ENCODE measurements around the gene ZNF692. TPM values are rescaled to one million over a fixed set of nuclear protein-coding genes. Genes with fewer than 3 reads are reported as not detected.

Gene ZNF692
- total and polyA plus RNA-seq, 7 donors: 13.4 to 30.8 (median 19.6) TPM

GRCh38 chr1:248814351-248814750 lies 44.5 kb downstream of the ZNF692 start:
- Histone ChIP-seq H3K27me3 (ENCODE audit: insufficient read depth in 3 of 3, low read length in 2 of 3) (no peaks in the 10 kb centered on the region), H3K9me3 (no peaks in the 10 kb centered on the region), H3K27ac (no peak overlapping the region), H3K36me3 (ENCODE audit: insufficient read depth in 1 of 2, low read depth in 1 of 2) (peaks cover 0 to 63% of the 10 kb centered on the region in 2 donors), H3K4me1 (peaks cover 8% of the 10 kb centered on the region), H3K4me3 (no peak overlapping the region)
- intact Hi-C loops (cut with DNase I): no loop called here
- WGBS, 3 donors: 91 to 93% (median 92%) methylated on average over 16 of the region's 16 CpGs
- TF ChIP-seq, protein P1, sequence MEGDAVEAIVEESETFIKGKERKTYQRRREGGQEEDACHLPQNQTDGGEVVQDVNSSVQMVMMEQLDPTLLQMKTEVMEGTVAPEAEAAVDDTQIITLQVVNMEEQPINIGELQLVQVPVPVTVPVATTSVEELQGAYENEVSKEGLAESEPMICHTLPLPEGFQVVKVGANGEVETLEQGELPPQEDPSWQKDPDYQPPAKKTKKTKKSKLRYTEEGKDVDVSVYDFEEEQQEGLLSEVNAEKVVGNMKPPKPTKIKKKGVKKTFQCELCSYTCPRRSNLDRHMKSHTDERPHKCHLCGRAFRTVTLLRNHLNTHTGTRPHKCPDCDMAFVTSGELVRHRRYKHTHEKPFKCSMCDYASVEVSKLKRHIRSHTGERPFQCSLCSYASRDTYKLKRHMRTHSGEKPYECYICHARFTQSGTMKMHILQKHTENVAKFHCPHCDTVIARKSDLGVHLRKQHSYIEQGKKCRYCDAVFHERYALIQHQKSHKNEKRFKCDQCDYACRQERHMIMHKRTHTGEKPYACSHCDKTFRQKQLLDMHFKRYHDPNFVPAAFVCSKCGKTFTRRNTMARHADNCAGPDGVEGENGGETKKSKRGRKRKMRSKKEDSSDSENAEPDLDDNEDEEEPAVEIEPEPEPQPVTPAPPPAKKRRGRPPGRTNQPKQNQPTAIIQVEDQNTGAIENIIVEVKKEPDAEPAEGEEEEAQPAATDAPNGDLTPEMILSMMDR (IDR thresholded peaks at IDR 0.05): no peak
- DNase-seq (no peak), ATAC-seq (no peak)

DNA sequence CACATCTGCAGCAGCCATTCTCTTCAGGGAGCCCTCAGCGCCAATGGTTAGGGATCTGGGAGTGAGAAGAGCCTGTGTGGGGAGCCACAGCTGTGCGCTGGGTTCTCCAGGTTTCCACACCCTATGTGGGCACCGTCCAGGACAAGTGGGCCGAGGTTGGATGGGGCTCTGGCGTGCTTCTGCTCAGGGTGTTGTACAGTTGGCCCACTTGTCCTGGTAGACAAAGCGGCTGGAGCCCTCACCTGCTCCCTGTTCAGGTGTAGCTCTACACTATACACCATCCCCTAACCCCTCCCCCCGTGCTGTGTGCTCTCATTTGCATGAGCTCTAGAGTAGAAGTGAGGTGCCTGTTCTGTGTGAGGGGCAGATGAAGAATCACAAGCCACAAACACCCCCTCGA lies 45.3 kb downstream of the ZNF692 start:
- Histone ChIP-seq H3K9me3 (no peaks in the 10 kb centered on the region), H3K27me3 (ENCODE audit: insufficient read depth in 3 of 3, low read length in 2 of 3) (no peaks in the 10 kb centered on the region), H3K4me3 (no peak overlapping the region), H3K36me3 (ENCODE audit: insufficient read depth in 1 of 2, low read depth in 1 of 2) (peaks cover 0 to 63% of the 10 kb centered on the region in 2 donors), H3K4me1 (peaks cover 2% of the 10 kb centered on the region), H3K27ac (no peak overlapping the region)
- ATAC-seq (no peak), DNase-seq (no peak)
- intact Hi-C loops (cut with DNase I): no loop called here
- WGBS, 3 donors: 91 to 93% (median 92%) methylated on average over 8 of the region's 8 CpGs
- TF ChIP-seq, protein P1 (IDR thresholded peaks at IDR 0.05): no peak

DNA sequence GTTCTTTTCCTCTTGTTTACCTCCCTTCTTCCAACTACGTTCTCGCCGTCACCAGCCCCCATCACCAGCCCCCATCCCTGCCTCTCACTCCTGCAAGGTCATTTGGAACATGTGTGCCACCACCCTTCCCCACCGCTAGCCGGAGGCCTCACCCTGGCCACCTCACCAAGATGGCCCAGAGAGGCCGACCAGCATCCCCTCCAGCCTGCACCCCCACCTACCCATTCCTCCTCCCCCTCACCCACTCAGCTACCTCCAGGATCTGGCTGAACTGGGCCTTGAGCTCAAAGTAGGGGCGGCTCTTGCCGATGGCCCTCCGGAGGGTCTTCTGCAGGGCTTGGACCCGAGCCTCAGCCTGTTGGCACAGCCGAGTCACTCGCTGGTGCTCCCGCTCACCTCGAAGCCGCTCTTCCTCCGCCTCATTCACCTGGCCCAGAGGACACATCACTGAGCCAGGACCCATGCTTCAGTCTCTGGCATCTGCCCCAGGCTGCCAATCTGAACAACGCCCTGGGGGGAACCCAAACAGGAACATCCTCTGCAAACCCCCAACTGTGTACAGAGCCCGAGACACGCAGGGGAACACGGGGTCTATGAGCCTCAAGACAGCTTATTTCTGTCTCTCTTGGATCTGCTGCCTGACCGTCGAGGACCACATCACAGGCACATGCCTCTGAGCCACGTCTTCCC lies 46.0 kb downstream of the ZNF692 start:
- Histone ChIP-seq H3K27me3 (ENCODE audit: insufficient read depth in 3 of 3, low read length in 2 of 3) (no peaks in the 10 kb centered on the region), H3K4me3 (no peak overlapping the region), H3K27ac (no peak overlapping the region), H3K36me3 (ENCODE audit: insufficient read depth in 1 of 2, low read depth in 1 of 2) (peaks cover 0 to 63% of the 10 kb centered on the region in 2 donors), H3K4me1 (no peaks in the 10 kb centered on the region), H3K9me3 (no peaks in the 10 kb centered on the region)
- 96 to 97% (median 96%) methylated on average over 23 of the region's 23 CpGs for WGBS, 3 donors
- ATAC-seq: no peak
- TF ChIP-seq, protein P1 (IDR thresholded peaks at IDR 0.05): no peak
- intact Hi-C loops (cut with DNase I): no loop called here
- DNase-seq: no peak

DNA sequence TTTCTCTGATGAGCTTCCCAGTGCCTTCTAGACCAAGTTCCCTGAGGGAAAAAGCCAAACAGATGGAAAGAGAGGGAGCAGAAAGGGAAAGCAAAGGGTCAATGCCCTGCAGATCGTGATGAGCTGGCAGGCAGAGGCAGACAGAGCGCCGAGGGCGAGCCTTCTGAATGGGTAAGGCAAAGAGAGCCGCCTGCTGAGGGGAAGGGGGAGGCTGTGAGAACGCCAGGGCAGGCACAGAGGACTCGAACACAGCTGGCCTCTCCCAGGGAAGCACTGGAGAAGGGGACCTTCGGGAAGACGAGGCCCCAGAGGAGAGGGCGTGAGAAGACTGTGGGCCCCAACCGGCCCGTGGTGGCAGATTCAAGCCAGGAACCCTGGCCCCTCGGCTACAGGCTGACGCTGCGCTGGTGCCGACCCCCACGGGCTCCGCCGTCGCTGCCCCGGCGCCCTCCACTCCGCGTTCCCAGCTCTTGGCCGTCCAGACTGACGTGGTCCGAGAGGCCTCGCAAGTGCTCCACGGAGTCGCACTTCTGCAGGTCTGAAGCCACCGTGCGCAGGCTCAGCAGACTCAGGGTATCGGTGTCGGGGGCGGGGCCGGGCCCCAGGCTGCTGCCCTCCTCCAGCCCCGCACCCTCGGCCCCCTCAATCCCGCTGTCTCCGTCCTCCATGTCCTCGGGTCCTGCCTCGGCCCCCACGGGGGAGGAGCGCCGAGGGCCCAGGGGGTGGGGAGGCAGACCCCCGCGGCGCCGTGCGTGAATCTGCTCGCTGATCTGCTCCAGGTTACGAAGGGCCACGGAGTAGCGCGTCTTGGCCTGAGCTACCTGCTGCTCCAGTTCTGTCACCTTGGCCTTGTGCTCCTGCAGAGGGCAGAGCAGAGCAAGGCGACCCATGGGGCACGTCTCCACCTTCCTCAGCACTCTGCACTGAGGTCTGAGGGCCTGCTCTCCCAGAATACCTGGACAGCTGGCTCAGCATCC lies 47.1 kb downstream of the ZNF692 start:
- TF ChIP-seq, protein P1 (IDR thresholded peaks at IDR 0.05): no peak
- no peak overlapping the region for H3K4me3 ChIP-seq
- DNase-seq (no peak), ATAC-seq (peak in 1 of 4 donors; percentile 28)
- no peak overlapping the region for H3K27ac ChIP-seq
- no peaks in the 10 kb centered on the region for H3K4me1 ChIP-seq
- peaks cover 0 to 59% of the 10 kb centered on the region in 2 donors for H3K36me3 ChIP-seq (ENCODE audit: insufficient read depth in 1 of 2, low read depth in 1 of 2)
- intact Hi-C loops (cut with DNase I): no loop called here
- no peaks in the 10 kb centered on the region for H3K9me3 ChIP-seq
- H3K27me3 ChIP-seq (ENCODE audit: insufficient read depth in 3 of 3, low read length in 2 of 3): no peaks in the 10 kb centered on the region
- WGBS, 3 donors: 83 to 87% (median 85%) methylated on average over 50 to 57 of the region's 57 CpGs

All from psoas muscle (tissue), 8 donors.